Smooth muscle cell (in vitro differentiated cells): ENCODE results near the gene LAPTM5. TPM values are rescaled to one million over a fixed set of nuclear protein-coding genes. Genes with fewer than 3 reads are reported as not detected.
"Not testable (repeated sequence)": the region's sequence is repeated elsewhere in the genome, so short reads cannot be mapped to it uniquely, and the experiment has no call there.

Experiments
- DNase-seq: peaks from one replicate; lab custom pipeline; 2025; ENCODE audit not compliant: unreplicated experiment; lab: John Stamatoyannopoulos, UW
- H2AFZ ChIP-seq: fragments of 200-600 bp; sonication (generic); 2 replicates; pipeline ENCODE4 v1.6.0; 2016; ENCODE audit warnings: antibody characterized with exemption, low read depth, mild to moderate bottlenecking
- H3F3A ChIP-seq: fragments of 200-600 bp; sonication (generic); 2 replicates; pipeline ENCODE4 v1.6.0; 2017; ENCODE audit warnings: antibody characterized with exemption, low read depth
- H3K27ac ChIP-seq: fragments of 200-600 bp; sonication (generic); 2 replicates; pipeline ENCODE4 v1.5.1; 2016; ENCODE audit warnings: low read depth, mild to moderate bottlenecking
- H3K27me3 ChIP-seq: fragments of 200-600 bp; sonication (generic); 2 replicates; pipeline ENCODE4 v1.6.1; 2016; ENCODE audit warnings: low read depth, mild to moderate bottlenecking
- H3K36me3 ChIP-seq: fragments of 200-600 bp; sonication (generic); 2 replicates; pipeline ENCODE4 v1.5.1; 2016; ENCODE audit warnings: low read depth
- H3K4me1 ChIP-seq: fragments of 200-600 bp; sonication (generic); 2 replicates; pipeline ENCODE4 v1.5.1; 2016; ENCODE audit warnings: low read depth
- H3K4me2 ChIP-seq: fragments of 200-600 bp; sonication (generic); 2 replicates; pipeline ENCODE4 v1.6.0; 2016; ENCODE audit warnings: mild to moderate bottlenecking
- H3K4me3 ChIP-seq: fragments of 200-600 bp; sonication (generic); 2 replicates; pipeline ENCODE4 v1.5.1; 2016; ENCODE audit warnings: mild to moderate bottlenecking
- H3K79me2 ChIP-seq: fragments of 200-600 bp; sonication (generic); 2 replicates; pipeline ENCODE4 v1.6.0; 2016; ENCODE audit warnings: low read depth, mild to moderate bottlenecking
- H3K9ac ChIP-seq: fragments of 200-600 bp; sonication (generic); 2 replicates; pipeline ENCODE4 v1.6.0; 2016; ENCODE audit warnings: low read depth
- H3K9me3 ChIP-seq: fragments of 200-600 bp; sonication (generic); replicated peaks from 2 replicates; pipeline ENCODE4 v1.5.1; 2016; ENCODE audit warnings: low read depth
- H4K20me1 ChIP-seq: fragments of 200-600 bp; sonication (generic); 2 replicates; pipeline ENCODE4 v1.6.0; 2016; ENCODE audit warnings: low read depth
- CTCF ChIP-seq: fragments of 200-600 bp; sonication (generic); IDR thresholded peaks from 2 replicates; pipeline ENCODE4 v1.5.1; 2017; ENCODE audit warnings: borderline replicate concordance, mild to moderate bottlenecking, antibody characterized with exemption; ENCODE audit not compliant: insufficient read depth, poor library complexity, severe bottlenecking
- WGBS: methylation state at CpG from one replicate; pipeline ENCODE4 v1.1.7; 2016; ENCODE audit warnings: low lambda C conversion rate; 5-methylcytosine and 5-hydroxymethylcytosine counted together
- polyA plus RNA-seq: library from polyadenylated mRNA; unstranded; fragments of >200 nt; fragmentation: Nextera tagmentation; extraction: Ambion mirVana; gene quantifications from 2 replicates; pipeline ENCODE4 v1.2.1, GENCODE V29; 2016
- total RNA-seq: library from RNA; depleted of rRNA; stranded (reverse); fragments of >200 nt; gene quantifications from 2 replicates; pipeline ENCODE4 v1.2.3, GENCODE V29; 2014

LAPTM5 gene
- total and polyA plus RNA-seq, 2 experiments from 2014 or later: 0.63 to 1.4 TPM

GRCh38 chr1:30768159-30768829 lies 10.7 kb upstream of the LAPTM5 start:
- no peak overlapping the region for H3K4me3 ChIP-seq
- no peaks in the 10 kb centered on the region for H4K20me1 ChIP-seq
- no peak overlapping the region for H3K9ac ChIP-seq
- H3K36me3 ChIP-seq: no peaks in the 10 kb centered on the region
- H3F3A ChIP-seq: no peaks in the 10 kb centered on the region
- no peaks in the 10 kb centered on the region for H3K79me2 ChIP-seq
- TF ChIP-seq CTCF: no peak
- no peaks in the 10 kb centered on the region for H3K4me1 ChIP-seq
- WGBS: 92% methylated on average over 9 of the region's 9 CpGs
- H3K27ac ChIP-seq: no peak overlapping the region
- no peaks in the 10 kb centered on the region for H3K9me3 ChIP-seq
- H3K27me3 ChIP-seq: no peaks in the 10 kb centered on the region
- DNase-seq: no peak
- H2AFZ ChIP-seq: no peak overlapping the region
- H3K4me2 ChIP-seq: no peak overlapping the region

GRCh38 chr1:30766948-30767347 lies 9.4 kb upstream of the LAPTM5 start:
- not testable (repeated sequence) for H3K27ac ChIP-seq

GRCh38 chr1:30765556-30766434 lies 8.2 kb upstream of the LAPTM5 start:
- H3K9me3 ChIP-seq: no peaks in the 10 kb centered on the region
- no peaks in the 10 kb centered on the region for H3F3A ChIP-seq
- H3K36me3 ChIP-seq: no peaks in the 10 kb centered on the region
- no peak overlapping the region for H3K9ac ChIP-seq
- H3K79me2 ChIP-seq: no peaks in the 10 kb centered on the region
- H3K27ac ChIP-seq: no peak overlapping the region
- TF ChIP-seq CTCF: no peak
- no peak overlapping the region for H2AFZ ChIP-seq
- H3K4me1 ChIP-seq: peaks cover 13% of the 10 kb centered on the region
- no peak overlapping the region for H3K4me2 ChIP-seq
- no peak overlapping the region for H3K4me3 ChIP-seq
- no peaks in the 10 kb centered on the region for H3K27me3 ChIP-seq
- no peak for DNase-seq
- WGBS: 67% methylated on average over 15 of the region's 15 CpGs
- no peaks in the 10 kb centered on the region for H4K20me1 ChIP-seq

More at GRCh38 chr1:30766948-30767347, 9.4 kb upstream of the LAPTM5 start:
- H3K79me2 ChIP-seq, H3K9ac ChIP-seq, H3K27me3 ChIP-seq, H3K4me3 ChIP-seq, H3K4me2 ChIP-seq, H3K9me3 ChIP-seq, H2AFZ ChIP-seq, DNase-seq, H3K36me3 ChIP-seq, H4K20me1 ChIP-seq, H3K4me1 ChIP-seq, H3F3A ChIP-seq: not testable (repeated sequence)
- WGBS: 98% methylated on average over 8 of the region's 8 CpGs

GRCh38 chr1:30764939-30765555 lies 7.5 kb upstream of the LAPTM5 start:
- H3K4me1 ChIP-seq: peaks cover 13% of the 10 kb centered on the region
- DNase-seq: no peak
- no peaks in the 10 kb centered on the region for H3F3A ChIP-seq
- H3K27ac ChIP-seq: no peak overlapping the region
- no peak overlapping the region for H3K4me3 ChIP-seq
- H3K36me3 ChIP-seq: no peaks in the 10 kb centered on the region
- H3K4me2 ChIP-seq: no peak overlapping the region
- H3K9me3 ChIP-seq: no peaks in the 10 kb centered on the region
- no peaks in the 10 kb centered on the region for H3K79me2 ChIP-seq
- H3K27me3 ChIP-seq: no peaks in the 10 kb centered on the region
- 93% methylated on average over 18 of the region's 18 CpGs for WGBS
- H3K9ac ChIP-seq: no peak overlapping the region
- TF ChIP-seq CTCF: no peak
- no peaks in the 10 kb centered on the region for H4K20me1 ChIP-seq
- H2AFZ ChIP-seq: no peak overlapping the region
